Measurements from ENCODE around the gene GNG5.

Gene GNG5

GRCh38 chr1:84502927-84503326 lies 3.5 kb downstream of the GNG5 start:
- Mint-ChIP-seq H3K36me3 (ENCODE audit: low read depth) (peaks cover 44% of the 10 kb centered on the region), H3K27me3 (ENCODE audit: low read depth, poor library complexity) (no peaks in the 10 kb centered on the region), H3K4me1 (peaks cover 35% of the 10 kb centered on the region), H3K4me3 (peak overlapping the region; percentile 96), H3K9me3 (peaks cover 10% of the 10 kb centered on the region), H3K27ac (no peak overlapping the region)
- no peak for TF ChIP-seq CTCF (IDR thresholded peaks at IDR 0.05)
- no peak for DNase-seq

- DNase-seq: no peak
- Mint-ChIP-seq H3K4me3 (no peak overlapping the region), H3K27me3 (ENCODE audit: low read depth, poor library complexity) (no peaks in the 10 kb centered on the region), H3K9me3 (no peaks in the 10 kb centered on the region), H3K27ac (no peak overlapping the region), H3K4me1 (peaks cover 7% of the 10 kb centered on the region), H3K36me3 (ENCODE audit: low read depth) (peaks cover 69% of the 10 kb centered on the region)
- no peak for TF ChIP-seq CTCF (IDR thresholded peaks at IDR 0.05)
Measured at GRCh38 chr1:84497631-84498275, 8.6 kb downstream of the GNG5 start.

- Mint-ChIP-seq H3K9me3 (no peaks in the 10 kb centered on the region), H3K27me3 (ENCODE audit: low read depth, poor library complexity) (no peaks in the 10 kb centered on the region), H3K4me3 (no peak overlapping the region), H3K36me3 (ENCODE audit: low read depth) (peaks cover 76% of the 10 kb centered on the region), H3K4me1 (peaks cover 4% of the 10 kb centered on the region), H3K27ac (no peak overlapping the region)
- TF ChIP-seq CTCF (IDR thresholded peaks at IDR 0.05): no peak
- DNase-seq: no peak
Measured at GRCh38 chr1:84496498-84496897, 9.9 kb downstream of the GNG5 start.

- no peak for TF ChIP-seq CTCF (IDR thresholded peaks at IDR 0.05)
- Mint-ChIP-seq H3K4me1 (no peaks in the 10 kb centered on the region), H3K36me3 (ENCODE audit: low read depth) (peaks cover 77% of the 10 kb centered on the region), H3K27me3 (ENCODE audit: low read depth, poor library complexity) (no peaks in the 10 kb centered on the region), H3K27ac (no peak overlapping the region), H3K4me3 (no peak overlapping the region), H3K9me3 (no peaks in the 10 kb centered on the region)
- no peak for DNase-seq
Measured at GRCh38 chr1:84493747-84494146, 12.6 kb downstream of the GNG5 start.

GRCh38 chr1:84492726-84493125 lies 13.7 kb downstream of the GNG5 start:
- DNase-seq: no peak
- Mint-ChIP-seq H3K27me3 (ENCODE audit: low read depth, poor library complexity) (no peaks in the 10 kb centered on the region), H3K4me3 (no peak overlapping the region), H3K36me3 (ENCODE audit: low read depth) (peaks cover 73% of the 10 kb centered on the region), H3K27ac (no peak overlapping the region), H3K9me3 (no peaks in the 10 kb centered on the region), H3K4me1 (no peaks in the 10 kb centered on the region)
- TF ChIP-seq CTCF (IDR thresholded peaks at IDR 0.05): no peak

- H3K4me1 Mint-ChIP-seq: no peaks in the 10 kb centered on the region
- no peaks in the 10 kb centered on the region for H3K27me3 Mint-ChIP-seq (ENCODE audit: low read depth, poor library complexity)
- H3K9me3 Mint-ChIP-seq: peaks cover 3% of the 10 kb centered on the region
- DNase-seq: no peak
- H3K27ac Mint-ChIP-seq: no peak overlapping the region
- TF ChIP-seq CTCF (IDR thresholded peaks at IDR 0.05): no peak
- peaks cover 74% of the 10 kb centered on the region for H3K36me3 Mint-ChIP-seq (ENCODE audit: low read depth)
- H3K4me3 Mint-ChIP-seq: no peak overlapping the region
Measured at GRCh38 chr1:84489766-84490165, 16.6 kb downstream of the GNG5 start.
